H1 (cell line): ENCODE results near the gene YEATS2. TPM values are rescaled to one million over a fixed set of nuclear protein-coding genes. Genes with fewer than 3 reads are reported as not detected.
A peak's percentile ranks its signal among the peaks of the same experiment; 100 is the strongest.

Experiments
- CTCF ChIA-PET: fragments of 300-600 bp; sonication (Branson Sonifier 250); formaldehyde crosslinking; loops from one replicate; lab custom pipeline; 2021; ENCODE audit not compliant: partially characterized antibody; lab: Charles Lee
- POLR2A ChIA-PET: fragments of 300-600 bp; sonication (Branson Sonifier 250); formaldehyde crosslinking; loops from one replicate; lab custom pipeline; 2021; ENCODE audit warnings: inconsistent platforms; ENCODE audit not compliant: partially characterized antibody; lab: Charles Lee
- DNase-seq, 2 experiments: peaks; one replicate each; pipeline versions ENCODE4 v3.0.0 to v3.0.0-alpha.2; 2010 to 2022; ENCODE audit warnings: low spot score in 2 of 2, low read depth in 1 of 2, mixed read lengths in 1 of 2
- FAIRE-seq: peaks from 2 replicates; lab custom pipeline; 2011; peaks lifted over from hg19 to GRCh38; lab: Jason Lieb, UNC
- H2AFZ ChIP-seq: 2 replicates; pipeline ENCODE4 v1.8.1; 2012; ENCODE audit warnings: low read length, inconsistent platforms
- H2AK5ac ChIP-seq: 2 replicates; pipeline ENCODE4 v1.6.1; 2013; ENCODE audit warnings: low read depth, low read length
- H2BK120ac ChIP-seq: replicated peaks from 2 replicates; pipeline ENCODE3; 2013; ENCODE audit warnings: low read depth, low read length, inconsistent platforms
- H2BK12ac ChIP-seq: 2 replicates; pipeline ENCODE4 v1.6.1; 2013; ENCODE audit warnings: low read depth, low read length
- H2BK15ac ChIP-seq: 2 replicates; pipeline ENCODE4 v1.6.1; 2013; ENCODE audit warnings: low read length
- H2BK20ac ChIP-seq: 2 replicates; pipeline ENCODE4 v1.6.1; 2013; ENCODE audit warnings: low read length
- H2BK5ac ChIP-seq: 2 replicates; pipeline ENCODE4 v1.6.1; 2013; ENCODE audit warnings: low read depth, low read length
- H3K14ac ChIP-seq: 2 replicates; pipeline ENCODE4 v1.6.1; 2013; ENCODE audit warnings: inconsistent platforms; ENCODE audit not compliant: insufficient read length
- H3K18ac ChIP-seq: 2 replicates; pipeline ENCODE4 v1.6.1; 2013; ENCODE audit warnings: low read length; ENCODE audit errors: extremely low read depth
- H3K23ac ChIP-seq: 2 replicates; pipeline ENCODE4 v1.6.1; 2013; ENCODE audit warnings: inconsistent platforms; ENCODE audit not compliant: insufficient read length
- H3K23me2 ChIP-seq: 2 replicates; pipeline ENCODE4 v1.6.1; 2013; ENCODE audit warnings: low read depth, low read length
- H3K27ac ChIP-seq: 2 replicates; pipeline ENCODE4 v1.6.1; 2011; ENCODE audit warnings: low read depth, low read length, inconsistent platforms
- H3K27me3 ChIP-seq, 4 experiments: replicated peaks in 1 of 4; 1 replicate in 1 of 4; 2 replicates in 3 of 4; pipeline versions ENCODE4 v1.6.1 to v1.8.1; 2011 to 2013; ENCODE audit warnings: low read length in 3 of 4, mild to moderate bottlenecking in 3 of 4, inconsistent platforms in 2 of 4, mixed read lengths in 2 of 4, moderate library complexity in 1 of 4; ENCODE audit not compliant: control insufficient read depth in 3 of 4, insufficient read depth in 3 of 4; ENCODE audit errors: extremely low read depth in 1 of 4
- H3K36me3 ChIP-seq, 4 experiments: 2 replicates each; pipeline versions ENCODE4 v1.6.1 to v1.8.1; 2011 to 2013; ENCODE audit warnings: mild to moderate bottlenecking in 4 of 4, low read length in 3 of 4, moderate library complexity in 2 of 4, control low read depth in 1 of 4, inconsistent platforms in 1 of 4; ENCODE audit not compliant: insufficient read depth in 4 of 4, control insufficient read depth in 2 of 4
- H3K4ac ChIP-seq: replicated peaks from 2 replicates; pipeline ENCODE3; 2013; ENCODE audit warnings: low read length, low read depth, mixed read lengths, inconsistent platforms; ENCODE audit not compliant: insufficient read length
- H3K4me1 ChIP-seq, 4 experiments: replicated peaks in 1 of 4; 1 replicate in 1 of 4; 2 replicates in 3 of 4; pipeline versions ENCODE4 v1.6.1 to v1.8.1; 2011 to 2013; ENCODE audit warnings: low read length in 3 of 4, inconsistent platforms in 2 of 4, mixed read lengths in 1 of 4; ENCODE audit not compliant: insufficient read depth in 4 of 4, control insufficient read depth in 3 of 4
- H3K4me2 ChIP-seq, 2 experiments: 2 replicates each; pipeline versions ENCODE4 v1.6.1 to v1.8.1; 2011 to 2013; ENCODE audit warnings: low read depth in 2 of 2, low read length in 2 of 2, control low read depth in 1 of 2, inconsistent platforms in 1 of 2, mild to moderate bottlenecking in 1 of 2; ENCODE audit not compliant: insufficient read depth in 1 of 2
- H3K4me3 ChIP-seq, 4 experiments: fragments of 200-600, 300-600 bp in 1 of 4; sonication (generic), shearing (Covaris generic), sonication (Bioruptor Twin) in 1 of 4; 2 replicates each; pipeline versions ENCODE4 v1.5.1 to v1.8.1; 2011 to 2016; ENCODE audit warnings: low read length in 4 of 4, low read depth in 3 of 4, control low read depth in 2 of 4, inconsistent platforms in 2 of 4, mild to moderate bottlenecking in 2 of 4, mixed read lengths in 1 of 4, moderate library complexity in 1 of 4; ENCODE audit not compliant: insufficient read depth in 2 of 4; ENCODE audit errors: extremely low read depth in 1 of 4
- H3K56ac ChIP-seq: replicated peaks from 2 replicates; pipeline ENCODE3; 2013; ENCODE audit warnings: low read depth, mild to moderate bottlenecking, mixed read lengths, low read length, inconsistent platforms; ENCODE audit not compliant: insufficient read length
- H3K79me1 ChIP-seq: 2 replicates; pipeline ENCODE4 v1.6.1; 2013; ENCODE audit warnings: low read depth, low read length, control low read depth
- H3K79me2 ChIP-seq, 2 experiments: 2 replicates each; pipeline versions ENCODE4 v1.6.1 to v1.8.1; 2012 to 2013; ENCODE audit warnings: low read length in 2 of 2, mild to moderate bottlenecking in 2 of 2, inconsistent platforms in 1 of 2; ENCODE audit not compliant: insufficient read depth in 2 of 2, control insufficient read depth in 1 of 2
- H3K9ac ChIP-seq, 4 experiments: replicated peaks in 1 of 4; 1 replicate in 1 of 4; 2 replicates in 3 of 4; pipeline versions ENCODE4 v1.6.1 to v1.8.1; 2011 to 2013; ENCODE audit warnings: low read depth in 3 of 4, low read length in 3 of 4, control low read depth in 2 of 4, mild to moderate bottlenecking in 2 of 4, moderate library complexity in 2 of 4, inconsistent platforms in 1 of 4; ENCODE audit errors: extremely low read depth in 1 of 4
- H3K9me3 ChIP-seq, 2 experiments: 2 replicates each; pipeline versions ENCODE4 v1.6.1 to v1.8.1; 2012 to 2013; ENCODE audit warnings: mild to moderate bottlenecking in 2 of 2, moderate library complexity in 2 of 2, control low read depth in 1 of 2, inconsistent platforms in 1 of 2, low read depth in 1 of 2, low read length in 1 of 2, mixed read lengths in 1 of 2; ENCODE audit not compliant: insufficient read depth in 2 of 2
- H4K20me1 ChIP-seq, 2 experiments: replicated peaks in 1 of 2; 2 replicates each; pipeline versions ENCODE3 to v1.8.1; 2011 to 2013; ENCODE audit warnings: inconsistent platforms in 2 of 2, low read length in 2 of 2, mild to moderate bottlenecking in 1 of 2; ENCODE audit not compliant: insufficient read depth in 2 of 2, control insufficient read depth in 1 of 2
- H4K5ac ChIP-seq: 2 replicates; pipeline ENCODE4 v1.6.1; 2013; ENCODE audit warnings: low read length, low read depth, mixed read lengths, inconsistent platforms; ENCODE audit not compliant: insufficient read length
- H4K8ac ChIP-seq: 2 replicates; pipeline ENCODE4 v1.8.0; 2013; ENCODE audit warnings: mild to moderate bottlenecking, moderate library complexity, low read length, inconsistent platforms; ENCODE audit not compliant: insufficient read depth; ENCODE audit errors: extremely low read depth
- H4K91ac ChIP-seq: replicated peaks from 2 replicates; pipeline ENCODE3; 2013; ENCODE audit warnings: low read length, mixed read lengths, inconsistent platforms; ENCODE audit not compliant: insufficient read length
- CBX5 ChIP-seq: fragments of 300-800, 300-1000 bp; sonication (generic); IDR thresholded peaks from 2 replicates; pipeline ENCODE4 v1.7.1; 2016; ENCODE audit warnings: antibody characterized with exemption, low read length, low read depth
- GABPA ChIP-seq: IDR thresholded peaks from 2 replicates; pipeline ENCODE4 v1.6.1; 2011; ENCODE audit warnings: mild to moderate bottlenecking, low read length, moderate library complexity, borderline replicate concordance; ENCODE audit not compliant: insufficient read depth
- RAD21 ChIP-seq, 2 experiments: IDR thresholded peaks in 1 of 2; conservative IDR thresholded peaks in 1 of 2; 2 replicates each; pipeline ENCODE4 v1.6.1; 2011; ENCODE audit warnings: low read depth in 2 of 2, low read length in 2 of 2, improper control_type of control experiment in 1 of 2, inconsistent platforms in 1 of 2, mild to moderate bottlenecking in 1 of 2, moderate library complexity in 1 of 2
- SIN3A ChIP-seq, 2 experiments: IDR thresholded peaks in 1 of 2; conservative IDR thresholded peaks in 1 of 2; 2 replicates each; pipeline ENCODE4 v1.6.1; 2011 to 2012; ENCODE audit warnings: low read length in 2 of 2, improper control_type of control experiment in 1 of 2, low read depth in 1 of 2, mild to moderate bottlenecking in 1 of 2
- TCF12 ChIP-seq: IDR thresholded peaks from 2 replicates; pipeline ENCODE4 v1.6.1; 2011; ENCODE audit warnings: low read depth, mild to moderate bottlenecking, low read length
- YY1 ChIP-seq: IDR thresholded peaks from 2 replicates; pipeline ENCODE4 v1.6.1; 2011; ENCODE audit warnings: low read depth, mild to moderate bottlenecking, low read length
- WGBS, 2 experiments: shearing (Covaris generic) in 1 of 2; methylation state at CpG; one replicate each; pipeline versions ENCODE4 v1.1.6 to v1.1.7; 2013 to 2015; ENCODE audit warnings: low lambda C conversion rate in 2 of 2, mixed read lengths in 2 of 2, inconsistent platforms in 1 of 2, low coverage in 1 of 2, missing lambda C conversion rate in 1 of 2; ENCODE audit not compliant: insufficient replicate concordance in 2 of 2, insufficient coverage in 1 of 2, insufficient read length in 1 of 2; ENCODE audit errors: extremely low coverage in 1 of 2, missing lambda C conversion rate in 1 of 2; 5-methylcytosine and 5-hydroxymethylcytosine counted together
- polyA plus RNA-seq, 7 experiments: library from polyadenylated mRNA; depleted of rRNA in 3 of 7; stranded (reverse) in 5 of 7; unstranded in 2 of 7; fragments of >200 nt in 5 of 7; fragments of 200-250 nt in 2 of 7; gene quantifications; 1 replicate in 5 of 7; 2 replicates in 1 of 7; 4 replicates in 1 of 7; pipeline versions ENCODE4 v1.2.1 to v1.2.3, GENCODE V29; 2011 to 2013; ENCODE audit warnings: missing spikeins in 2 of 7, mixed read lengths in 2 of 7
- total RNA-seq: library from RNA; stranded (reverse); fragmentation: NEBNext Ultra II Directional; extraction: Animal tissue kit (Norgen Biotek cat#: 25700); gene quantifications from 2 replicates; pipeline ENCODE4 v1.2.1, GENCODE V29; 2021
- TF ChIP-seq, protein P1 (sequence below), 3 experiments: IDR thresholded peaks; 1 replicate in 2 of 3; 2 replicates in 1 of 3; pipeline versions ENCODE4 v1.5.1 to v1.6.1; 2011; ENCODE audit warnings: low read length in 3 of 3, mild to moderate bottlenecking in 3 of 3, inconsistent platforms in 2 of 3, low read depth in 1 of 3, moderate library complexity in 1 of 3; ENCODE audit not compliant: insufficient read depth in 1 of 3; ENCODE audit errors: control extremely low read depth in 1 of 3

YEATS2 gene
- total and polyA plus RNA-seq, 2 of the 8 experiments (the other 6 are each of a cell fraction or from before 2014, with no cell fraction given), result 35.3 to 53.7 TPM

DNA sequence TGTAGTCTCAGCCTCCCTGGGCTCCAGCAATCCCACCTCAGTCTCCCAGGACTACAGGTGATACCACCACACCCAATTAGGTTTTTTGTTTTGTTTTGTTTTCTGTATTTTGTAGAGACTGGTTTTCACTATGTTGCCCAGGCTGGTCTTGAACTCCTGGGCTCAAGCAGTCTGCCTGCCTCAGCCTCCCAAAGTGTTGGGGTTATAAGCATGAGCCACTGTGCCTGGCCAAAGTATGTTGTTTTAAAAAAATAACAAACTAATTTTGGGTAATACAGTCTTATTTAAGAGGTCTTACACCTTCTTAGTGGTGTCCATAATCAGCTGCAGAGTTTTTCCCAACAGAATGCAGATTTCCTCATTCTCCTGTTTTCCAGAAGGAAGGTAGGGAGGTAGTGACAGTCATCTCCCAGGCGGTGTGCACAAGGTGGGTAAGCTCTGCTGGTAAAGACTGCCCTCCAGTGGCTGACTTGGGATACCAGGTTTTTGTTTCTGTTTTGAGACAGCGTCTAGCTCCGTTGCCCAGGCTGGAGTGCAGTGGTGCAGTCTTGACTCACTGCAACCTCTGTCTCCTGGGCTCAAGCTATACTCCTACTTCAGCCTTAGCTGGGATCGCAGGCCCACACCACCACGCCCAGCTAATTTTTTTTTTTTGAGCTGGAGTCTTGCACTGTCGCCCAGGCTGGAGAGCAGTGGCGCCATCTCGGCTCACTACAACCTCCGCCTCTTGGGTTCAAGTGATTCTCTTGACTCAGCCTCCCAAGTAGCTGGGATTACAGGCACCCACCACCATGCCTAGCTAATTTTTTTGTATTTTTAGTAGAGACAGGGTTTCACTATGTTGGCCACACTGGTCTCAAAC lies 69.4 kb downstream of the YEATS2 start:
- Histone ChIP-seq H3K4me2 (no peak overlapping the region), H3K23ac (no peak overlapping the region), H3K27me3 (no peaks in the 10 kb centered on the region), H3K27ac (no peak overlapping the region), H2BK5ac (no peak overlapping the region), H3K9me3 (no peaks in the 10 kb centered on the region), H3K56ac (no peak overlapping the region), H3K79me2 (no peaks in the 10 kb centered on the region), H2BK15ac (no peak overlapping the region), H2BK20ac (no peak overlapping the region), H3K18ac (no peak overlapping the region), H2AK5ac (no peak overlapping the region), H3K79me1 (no peaks in the 10 kb centered on the region), H3K4ac (no peak overlapping the region), H4K20me1 (peaks cover 0 to 7% of the 10 kb centered on the region in 2 experiments), H4K5ac (no peak overlapping the region), H2BK12ac (no peak overlapping the region), H3K4me3 (no peak overlapping the region), H3K14ac (no peak overlapping the region), H3K23me2 (no peaks in the 10 kb centered on the region), H3K36me3 (peaks cover 8 to 33% (median 21%) of the 10 kb centered on the region in 4 experiments), H3K9ac (no peak overlapping the region), H2AFZ (no peak overlapping the region), H2BK120ac (no peak overlapping the region), H3K4me1 (no peaks in the 10 kb centered on the region), H4K91ac (no peak overlapping the region), H4K8ac (no peak overlapping the region)
- TF ChIP-seq GABPA (no peak), CBX5 (no peak), RAD21 (IDR thresholded peaks at IDR 0.05 in 1 of 2, conservative IDR thresholded peaks at IDR 0.05 in 1 of 2; ENCODE audit: low read depth in 2 of 2, low read length in 2 of 2) (peak; percentile 89 to 92), SIN3A (conservative IDR thresholded peaks at IDR 0.05 in 1 of 2, IDR thresholded peaks at IDR 0.05 in 1 of 2; ENCODE audit: low read depth in 1 of 2, low read length in 2 of 2) (0 out of 4 replicates have a peak, but pooled peaks of 1 of the 2 experiments have one; percentile 34), YY1 (no peak), TCF12 (no peak)
- TF ChIP-seq, protein P1, sequence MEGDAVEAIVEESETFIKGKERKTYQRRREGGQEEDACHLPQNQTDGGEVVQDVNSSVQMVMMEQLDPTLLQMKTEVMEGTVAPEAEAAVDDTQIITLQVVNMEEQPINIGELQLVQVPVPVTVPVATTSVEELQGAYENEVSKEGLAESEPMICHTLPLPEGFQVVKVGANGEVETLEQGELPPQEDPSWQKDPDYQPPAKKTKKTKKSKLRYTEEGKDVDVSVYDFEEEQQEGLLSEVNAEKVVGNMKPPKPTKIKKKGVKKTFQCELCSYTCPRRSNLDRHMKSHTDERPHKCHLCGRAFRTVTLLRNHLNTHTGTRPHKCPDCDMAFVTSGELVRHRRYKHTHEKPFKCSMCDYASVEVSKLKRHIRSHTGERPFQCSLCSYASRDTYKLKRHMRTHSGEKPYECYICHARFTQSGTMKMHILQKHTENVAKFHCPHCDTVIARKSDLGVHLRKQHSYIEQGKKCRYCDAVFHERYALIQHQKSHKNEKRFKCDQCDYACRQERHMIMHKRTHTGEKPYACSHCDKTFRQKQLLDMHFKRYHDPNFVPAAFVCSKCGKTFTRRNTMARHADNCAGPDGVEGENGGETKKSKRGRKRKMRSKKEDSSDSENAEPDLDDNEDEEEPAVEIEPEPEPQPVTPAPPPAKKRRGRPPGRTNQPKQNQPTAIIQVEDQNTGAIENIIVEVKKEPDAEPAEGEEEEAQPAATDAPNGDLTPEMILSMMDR (IDR thresholded peaks at IDR 0.05; ENCODE audit: control extremely low read depth in 1 of 3, insufficient read depth in 1 of 3, low read depth in 1 of 3, low read length in 3 of 3), result peak; percentile 78 to 91 (median 82)
- CTCF ChIA-PET, result interaction anchor here (0.6 to 5.0 kb wide), 22 partner anchors 9 to 368 kb away, joined by 3 to 26 read pairs (median 4); no protein-coding TSS in a partner anchor
- peak; percentile 58 for FAIRE-seq
- DNase-seq, result peak; percentile 50 to 77
- WGBS, 2 experiments, result 88% methylated on average over 9 of the region's 9 CpGs; no CpG with 5 or more reads in 1 of the 2 experiments
- POLR2A ChIA-PET, result interaction anchor here (1.1 to 1.2 kb wide), 2 partner anchors 13 to 50 kb away, joined by 3 read pairs; no protein-coding TSS in a partner anchor
